Liver (tissue), 9 donors: Measurements from ENCODE around the gene HIPK1. TPM values are rescaled to one million over a fixed set of nuclear protein-coding genes. Genes with fewer than 3 reads are reported as not detected.

Experiments
- DNase-seq: peaks from one replicate; pipeline ENCODE4 v3.0.0-alpha.2; 2017; ENCODE audit warnings: low spot score
- H3K27ac ChIP-seq, 2 donors: one replicate each; pipeline ENCODE4 v1.7.0; 2013; ENCODE audit warnings: inconsistent platforms in 2 of 2, low read length in 2 of 2, control low read depth in 1 of 2, low read depth in 1 of 2, mild to moderate bottlenecking in 1 of 2
- H3K27me3 ChIP-seq, 4 donors: one replicate each; pipeline versions ENCODE4 v1.6.1 to v1.7.0; 2013; ENCODE audit warnings: low read length in 3 of 4, inconsistent platforms in 1 of 4, mild to moderate bottlenecking in 1 of 4, moderate library complexity in 1 of 4; ENCODE audit not compliant: control insufficient read depth in 4 of 4, insufficient read depth in 4 of 4
- H3K36me3 ChIP-seq, 4 donors: one replicate each; pipeline versions ENCODE4 v1.6.1 to v1.7.0; 2013; ENCODE audit warnings: low read length in 3 of 4, mild to moderate bottlenecking in 3 of 4, low read depth in 1 of 4, moderate library complexity in 1 of 4; ENCODE audit not compliant: control insufficient read depth in 4 of 4, insufficient read depth in 3 of 4
- H3K4me1 ChIP-seq, 4 donors: one replicate each; pipeline versions ENCODE4 v1.6.1 to v1.7.0; 2013; ENCODE audit warnings: low read length in 3 of 4, mild to moderate bottlenecking in 3 of 4, moderate library complexity in 1 of 4; ENCODE audit not compliant: control insufficient read depth in 4 of 4, insufficient read depth in 4 of 4
- H3K4me3 ChIP-seq, 3 donors: one replicate each; pipeline versions ENCODE4 v1.6.1 to v1.7.0; 2013; ENCODE audit warnings: low read length in 3 of 3, control low read depth in 1 of 3, low read depth in 1 of 3, mild to moderate bottlenecking in 1 of 3
- H3K9ac ChIP-seq, 2 donors: one replicate each; pipeline ENCODE4 v1.7.0; 2013; ENCODE audit warnings: low read length in 2 of 2, mild to moderate bottlenecking in 2 of 2, moderate library complexity in 2 of 2, control low read depth in 1 of 2, low read depth in 1 of 2
- H3K9me3 ChIP-seq, 4 donors: one replicate each; pipeline versions ENCODE4 v1.6.1 to v1.7.0; 2013; ENCODE audit warnings: low read length in 3 of 4; ENCODE audit not compliant: control insufficient read depth in 4 of 4
- EGR1 ChIP-seq, 2 donors: IDR thresholded peaks; 2 replicates each; pipeline ENCODE4 v1.6.1; 2016 to 2018; ENCODE audit warnings: antibody characterized with exemption in 2 of 2, low read depth in 2 of 2
- FOXA1 ChIP-seq: IDR thresholded peaks from 2 replicates; pipeline ENCODE4 v1.6.1; 2016; ENCODE audit warnings: antibody characterized with exemption
- FOXA2 ChIP-seq: IDR thresholded peaks from 2 replicates; pipeline ENCODE4 v1.6.1; 2016; ENCODE audit warnings: antibody characterized with exemption
- GABPA ChIP-seq, 2 donors: IDR thresholded peaks in 1 of 2; conservative IDR thresholded peaks in 1 of 2; 2 replicates each; pipeline ENCODE4 v1.6.1; 2016; ENCODE audit warnings: antibody characterized with exemption in 2 of 2, mild to moderate bottlenecking in 1 of 2, moderate library complexity in 1 of 2
- HNF4A ChIP-seq, 2 donors: conservative IDR thresholded peaks; 2 replicates each; pipeline ENCODE4 v1.6.1; 2016; ENCODE audit warnings: antibody characterized with exemption in 2 of 2, mild to moderate bottlenecking in 2 of 2
- HNF4G ChIP-seq: IDR thresholded peaks from 2 replicates; pipeline ENCODE4 v1.6.1; 2016; ENCODE audit warnings: antibody characterized with exemption
- JUND ChIP-seq, 2 donors: IDR thresholded peaks; 2 replicates each; pipeline ENCODE4 v1.6.1; 2016; ENCODE audit warnings: antibody characterized with exemption in 2 of 2
- NR2F2 ChIP-seq: IDR thresholded peaks from 2 replicates; pipeline ENCODE4 v1.6.1; 2016; ENCODE audit warnings: antibody characterized with exemption
- REST ChIP-seq: IDR thresholded peaks from 2 replicates; pipeline ENCODE4 v1.6.1; 2016; ENCODE audit warnings: antibody characterized with exemption, mild to moderate bottlenecking
- RXRA ChIP-seq, 2 donors: IDR thresholded peaks; 2 replicates each; pipeline ENCODE4 v1.6.1; 2017 to 2018; ENCODE audit warnings: antibody characterized with exemption in 2 of 2, mild to moderate bottlenecking in 1 of 2
- SP1 ChIP-seq: IDR thresholded peaks from 2 replicates; pipeline ENCODE4 v1.6.1; 2018; ENCODE audit warnings: antibody characterized with exemption, mild to moderate bottlenecking
- TAF1 ChIP-seq: conservative IDR thresholded peaks from 2 replicates; pipeline ENCODE4 v1.6.1; 2016; ENCODE audit warnings: antibody characterized with exemption, mild to moderate bottlenecking
- YY1 ChIP-seq: IDR thresholded peaks from 2 replicates; pipeline ENCODE4 v1.6.1; 2016; ENCODE audit warnings: antibody characterized with exemption, mild to moderate bottlenecking
- WGBS: extraction: QIAGEN DNeasy Blood & Tissue Kit; methylation state at CpG from one replicate; pipeline ENCODE4 v1.1.7; 2013; 5-methylcytosine and 5-hydroxymethylcytosine counted together
- polyA plus RNA-seq, 2 donors: library from polyadenylated mRNA; stranded (reverse) in 1 of 2; unstranded in 1 of 2; fragments of 200-250 nt in 1 of 2; fragments of >200 nt in 1 of 2; fragmentation: Nextera tagmentation in 1 of 2; extraction: Ambion mirVana in 1 of 2; gene quantifications; one replicate each; pipeline versions ENCODE4 v1.2.1 to v1.2.3, GENCODE V29; 2013 to 2015
- total RNA-seq, 2 donors: library from RNA; depleted of rRNA; stranded (reverse); fragments of >200 nt; gene quantifications; one replicate each; pipeline ENCODE4 v1.2.3, GENCODE V29; 2014
- TF ChIP-seq, protein P1 (sequence below): fragments of 150-350 bp; IDR thresholded peaks from 2 replicates; pipeline ENCODE4 v1.5.1; 2017; ENCODE audit warnings: improper control_type of control experiment, low read depth, low read length; ENCODE audit not compliant: missing input control
- TF ChIP-seq, protein P2 (sequence below): IDR thresholded peaks from 2 replicates; pipeline ENCODE4 v1.6.1; 2016; ENCODE audit warnings: antibody characterized with exemption
- TF ChIP-seq, protein P3 (sequence below): IDR thresholded peaks from 2 replicates; pipeline ENCODE4 v1.6.1; 2016; ENCODE audit warnings: antibody characterized with exemption
- TF ChIP-seq, protein P4 (sequence below): IDR thresholded peaks from 2 replicates; pipeline ENCODE4 v1.6.1; 2016; ENCODE audit warnings: antibody characterized with exemption
- donor health status: healthy.
- donor health status: healthy.
- donor health status: healthy.
- donor health status: healthy.
- donor health status: healthy.

The HIPK1 gene
- total and polyA plus RNA-seq, 4 donors: 8.7 to 50.2 (median 15.1) TPM

- peaks cover 2 to 31% (median 22%) of the 10 kb centered on the region in 4 donors for H3K4me1 ChIP-seq
- H3K27me3 ChIP-seq: no peaks in the 10 kb centered on the region
- no peak overlapping the region for H3K4me3 ChIP-seq
- H3K9me3 ChIP-seq: no peaks in the 10 kb centered on the region
- H3K9ac ChIP-seq: no peak overlapping the region
- no peak for DNase-seq
- no peak overlapping the region for H3K27ac ChIP-seq
- TF ChIP-seq EGR1 (IDR thresholded peaks at IDR 0.05; ENCODE audit: low read depth in 2 of 2) (no peak), HNF4A (conservative IDR thresholded peaks at IDR 0.05) (no peak), JUND (IDR thresholded peaks at IDR 0.05) (no peak), NR2F2 (no peak), REST (no peak), SP1 (no peak)
- TF ChIP-seq, protein P1, sequence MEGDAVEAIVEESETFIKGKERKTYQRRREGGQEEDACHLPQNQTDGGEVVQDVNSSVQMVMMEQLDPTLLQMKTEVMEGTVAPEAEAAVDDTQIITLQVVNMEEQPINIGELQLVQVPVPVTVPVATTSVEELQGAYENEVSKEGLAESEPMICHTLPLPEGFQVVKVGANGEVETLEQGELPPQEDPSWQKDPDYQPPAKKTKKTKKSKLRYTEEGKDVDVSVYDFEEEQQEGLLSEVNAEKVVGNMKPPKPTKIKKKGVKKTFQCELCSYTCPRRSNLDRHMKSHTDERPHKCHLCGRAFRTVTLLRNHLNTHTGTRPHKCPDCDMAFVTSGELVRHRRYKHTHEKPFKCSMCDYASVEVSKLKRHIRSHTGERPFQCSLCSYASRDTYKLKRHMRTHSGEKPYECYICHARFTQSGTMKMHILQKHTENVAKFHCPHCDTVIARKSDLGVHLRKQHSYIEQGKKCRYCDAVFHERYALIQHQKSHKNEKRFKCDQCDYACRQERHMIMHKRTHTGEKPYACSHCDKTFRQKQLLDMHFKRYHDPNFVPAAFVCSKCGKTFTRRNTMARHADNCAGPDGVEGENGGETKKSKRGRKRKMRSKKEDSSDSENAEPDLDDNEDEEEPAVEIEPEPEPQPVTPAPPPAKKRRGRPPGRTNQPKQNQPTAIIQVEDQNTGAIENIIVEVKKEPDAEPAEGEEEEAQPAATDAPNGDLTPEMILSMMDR: no peak
- H3K36me3 ChIP-seq: peaks cover 0 to 3% (median under 1%) of the 10 kb centered on the region in 4 donors
- WGBS: 77% methylated on average over 1 of the region's 1 CpG
Observed at GRCh38 chr1:113946112-113946511, 17.0 kb downstream of the HIPK1 start.

DNA sequence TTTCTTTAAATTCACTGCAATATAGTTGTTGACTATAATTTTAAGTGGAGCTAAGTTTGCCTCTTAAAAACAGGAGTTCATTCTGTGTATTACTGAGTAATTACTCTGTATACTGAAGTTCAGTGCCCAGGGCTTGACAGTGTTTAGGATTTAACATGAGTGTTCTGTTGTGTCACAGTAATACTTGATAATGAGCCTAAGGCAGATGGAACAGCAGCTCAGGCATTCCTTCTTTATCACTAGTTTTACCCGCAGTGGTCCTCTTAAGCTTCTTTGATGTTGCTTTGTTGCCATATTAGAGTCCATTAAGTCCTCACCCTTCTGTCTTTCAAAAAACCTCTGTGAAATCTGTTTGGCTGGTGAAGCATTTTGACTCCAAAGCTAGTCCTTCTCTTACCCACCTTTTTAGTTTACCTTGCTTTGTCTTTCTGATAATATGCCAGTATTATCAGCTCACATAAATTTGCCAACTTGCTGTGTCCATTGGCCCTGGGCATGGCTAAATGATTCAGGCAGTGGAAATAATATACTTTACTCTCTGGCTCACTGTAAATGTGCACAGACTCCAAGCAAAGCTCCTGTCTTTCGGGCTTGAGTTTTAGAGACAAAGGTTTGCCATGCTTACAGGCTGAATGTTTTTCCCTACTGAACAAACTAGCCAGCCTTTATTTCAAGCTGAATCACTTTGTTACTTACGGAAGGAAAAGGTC is 17.7 kb downstream of the HIPK1 start:
- H3K27ac ChIP-seq: no peak overlapping the region
- DNase-seq: no peak
- WGBS: 64% methylated on average over 3 of the region's 3 CpGs
- no peak for TF ChIP-seq REST
- TF ChIP-seq, protein P1: no peak
- TF ChIP-seq TAF1: no peak
- TF ChIP-seq, protein P2, sequence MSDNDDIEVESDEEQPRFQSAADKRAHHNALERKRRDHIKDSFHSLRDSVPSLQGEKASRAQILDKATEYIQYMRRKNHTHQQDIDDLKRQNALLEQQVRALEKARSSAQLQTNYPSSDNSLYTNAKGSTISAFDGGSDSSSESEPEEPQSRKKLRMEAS: no peak
- TF ChIP-seq FOXA1: no peak
- TF ChIP-seq EGR1 (IDR thresholded peaks at IDR 0.05; ENCODE audit: low read depth in 2 of 2): no peak
- no peak for TF ChIP-seq JUND (IDR thresholded peaks at IDR 0.05)
- TF ChIP-seq HNF4G: no peak
- TF ChIP-seq YY1: no peak
- TF ChIP-seq FOXA2: no peak
- TF ChIP-seq, protein P3, sequence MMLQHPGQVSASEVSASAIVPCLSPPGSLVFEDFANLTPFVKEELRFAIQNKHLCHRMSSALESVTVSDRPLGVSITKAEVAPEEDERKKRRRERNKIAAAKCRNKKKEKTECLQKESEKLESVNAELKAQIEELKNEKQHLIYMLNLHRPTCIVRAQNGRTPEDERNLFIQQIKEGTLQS: no peak
- no peak for TF ChIP-seq SP1
- no peak for TF ChIP-seq NR2F2
- no peak for TF ChIP-seq RXRA (IDR thresholded peaks at IDR 0.05)
- no peak for TF ChIP-seq HNF4A (conservative IDR thresholded peaks at IDR 0.05)
- TF ChIP-seq, protein P4, sequence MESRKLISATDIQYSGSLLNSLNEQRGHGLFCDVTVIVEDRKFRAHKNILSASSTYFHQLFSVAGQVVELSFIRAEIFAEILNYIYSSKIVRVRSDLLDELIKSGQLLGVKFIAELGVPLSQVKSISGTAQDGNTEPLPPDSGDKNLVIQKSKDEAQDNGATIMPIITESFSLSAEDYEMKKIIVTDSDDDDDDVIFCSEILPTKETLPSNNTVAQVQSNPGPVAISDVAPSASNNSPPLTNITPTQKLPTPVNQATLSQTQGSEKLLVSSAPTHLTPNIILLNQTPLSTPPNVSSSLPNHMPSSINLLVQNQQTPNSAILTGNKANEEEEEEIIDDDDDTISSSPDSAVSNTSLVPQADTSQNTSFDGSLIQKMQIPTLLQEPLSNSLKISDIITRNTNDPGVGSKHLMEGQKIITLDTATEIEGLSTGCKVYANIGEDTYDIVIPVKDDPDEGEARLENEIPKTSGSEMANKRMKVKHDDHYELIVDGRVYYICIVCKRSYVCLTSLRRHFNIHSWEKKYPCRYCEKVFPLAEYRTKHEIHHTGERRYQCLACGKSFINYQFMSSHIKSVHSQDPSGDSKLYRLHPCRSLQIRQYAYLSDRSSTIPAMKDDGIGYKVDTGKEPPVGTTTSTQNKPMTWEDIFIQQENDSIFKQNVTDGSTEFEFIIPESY: no peak
- no peak for TF ChIP-seq GABPA (IDR thresholded peaks at IDR 0.05 in 1 of 2, conservative IDR thresholded peaks at IDR 0.05 in 1 of 2)
- no peaks in the 10 kb centered on the region for H3K9me3 ChIP-seq
- H3K36me3 ChIP-seq: peaks cover 0 to 3% (median 0%) of the 10 kb centered on the region in 4 donors
- peaks cover 2 to 29% (median 22%) of the 10 kb centered on the region in 4 donors for H3K4me1 ChIP-seq
- no peaks in the 10 kb centered on the region for H3K27me3 ChIP-seq
- H3K4me3 ChIP-seq: no peak overlapping the region
- no peak overlapping the region for H3K9ac ChIP-seq
